GF-D8 (cell line): ENCODE results near the gene SLC19A1.

ENCODE experiments used
- DNase-seq: peaks from one replicate; lab custom pipeline; 2025; lab: John Stamatoyannopoulos, UW

The SLC19A1 gene

GRCh38 chr21:45467221-45467779 lies 74.9 kb downstream of the SLC19A1 start:
- no peak for DNase-seq

- DNase-seq = no peak
These were observed 75.7 kb downstream of the SLC19A1 start for GRCh38 chr21:45466330-45467220.

GRCh38 chr21:45465611-45466329 lies 76.5 kb downstream of the SLC19A1 start:
- no peak for DNase-seq

GRCh38 chr21:45465105-45465504 lies 77.1 kb downstream of the SLC19A1 start:
- no peak for DNase-seq

- DNase-seq = no peak
These were observed 77.9 kb downstream of the SLC19A1 start for GRCh38 chr21:45464309-45464708.

GRCh38 chr21:45463871-45464270 lies 78.4 kb downstream of the SLC19A1 start:
- no peak for DNase-seq

- DNase-seq = no peak
These were observed 80.4 kb downstream of the SLC19A1 start for GRCh38 chr21:45461806-45462341.

- DNase-seq = no peak
These were observed 80.9 kb downstream of the SLC19A1 start for GRCh38 chr21:45461369-45461750.

GRCh38 chr21:45460611-45461368 lies 81.5 kb downstream of the SLC19A1 start:
- no peak for DNase-seq

GRCh38 chr21:45460011-45460565 lies 82.2 kb downstream of the SLC19A1 start:
- DNase-seq = no peak

GRCh38 chr21:45459171-45460010 lies 82.8 kb downstream of the SLC19A1 start:
- DNase-seq = no peak

GRCh38 chr21:45458281-45459170 lies 83.7 kb downstream of the SLC19A1 start:
- no peak for DNase-seq

- DNase-seq = no peak
These were observed 84.4 kb downstream of the SLC19A1 start for GRCh38 chr21:45457832-45458172.

- no peak for DNase-seq
These were observed 84.9 kb downstream of the SLC19A1 start for GRCh38 chr21:45457161-45457831.

GRCh38 chr21:45456584-45457160 lies 85.6 kb downstream of the SLC19A1 start:
- no peak for DNase-seq

GRCh38 chr21:45455674-45456583 lies 86.3 kb downstream of the SLC19A1 start:
- DNase-seq = no peak

- DNase-seq = no peak
These were observed 87.1 kb downstream of the SLC19A1 start for GRCh38 chr21:45454926-45455673.
